Fibroblast of mammary gland (primary cell): Measurements from ENCODE around the gene GGACT.
A peak's percentile ranks its signal among the peaks of the same experiment; 100 is the strongest.

Experiments
- DNase-seq: peaks from one replicate; pipeline ENCODE4 v3.0.0-alpha.2; 2010; ENCODE audit warnings: low read depth
- H3K4me3 ChIP-seq: 2 replicates; pipeline ENCODE4 v1.5.1; 2011; ENCODE audit warnings: low read depth, mild to moderate bottlenecking, low read length, moderate library complexity; ENCODE audit not compliant: control insufficient read depth
- TF ChIP-seq, protein P1 (sequence below): conservative IDR thresholded peaks from 2 replicates; pipeline ENCODE4 v1.5.1; 2011; ENCODE audit warnings: low read depth, low read length, inconsistent platforms; ENCODE audit not compliant: control insufficient read depth, insufficient read depth

The GGACT gene

DNA sequence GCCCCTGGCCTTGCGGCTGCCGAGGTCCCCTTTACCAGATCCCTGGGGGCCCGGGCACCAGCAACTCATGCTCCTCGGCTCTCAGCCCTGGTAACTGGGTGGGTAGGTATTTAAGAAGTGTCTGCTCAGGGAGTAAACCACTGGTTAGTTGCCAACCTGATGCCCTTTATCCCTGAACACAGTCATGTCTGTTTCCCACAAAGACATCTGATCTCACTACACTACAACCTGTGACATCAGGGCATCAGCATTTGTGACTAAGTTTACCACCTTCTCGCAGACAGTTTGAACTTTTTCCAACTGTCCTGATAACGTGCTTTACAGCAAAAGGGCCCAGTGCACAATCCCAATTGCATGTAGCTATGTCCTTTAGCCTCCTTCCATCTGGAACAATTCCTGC lies 22.0 kb downstream of the GGACT start:
- H3K4me3 ChIP-seq = no peak overlapping the region
- DNase-seq = peak; percentile 38
- TF ChIP-seq, protein P1, sequence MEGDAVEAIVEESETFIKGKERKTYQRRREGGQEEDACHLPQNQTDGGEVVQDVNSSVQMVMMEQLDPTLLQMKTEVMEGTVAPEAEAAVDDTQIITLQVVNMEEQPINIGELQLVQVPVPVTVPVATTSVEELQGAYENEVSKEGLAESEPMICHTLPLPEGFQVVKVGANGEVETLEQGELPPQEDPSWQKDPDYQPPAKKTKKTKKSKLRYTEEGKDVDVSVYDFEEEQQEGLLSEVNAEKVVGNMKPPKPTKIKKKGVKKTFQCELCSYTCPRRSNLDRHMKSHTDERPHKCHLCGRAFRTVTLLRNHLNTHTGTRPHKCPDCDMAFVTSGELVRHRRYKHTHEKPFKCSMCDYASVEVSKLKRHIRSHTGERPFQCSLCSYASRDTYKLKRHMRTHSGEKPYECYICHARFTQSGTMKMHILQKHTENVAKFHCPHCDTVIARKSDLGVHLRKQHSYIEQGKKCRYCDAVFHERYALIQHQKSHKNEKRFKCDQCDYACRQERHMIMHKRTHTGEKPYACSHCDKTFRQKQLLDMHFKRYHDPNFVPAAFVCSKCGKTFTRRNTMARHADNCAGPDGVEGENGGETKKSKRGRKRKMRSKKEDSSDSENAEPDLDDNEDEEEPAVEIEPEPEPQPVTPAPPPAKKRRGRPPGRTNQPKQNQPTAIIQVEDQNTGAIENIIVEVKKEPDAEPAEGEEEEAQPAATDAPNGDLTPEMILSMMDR = no peak

DNA sequence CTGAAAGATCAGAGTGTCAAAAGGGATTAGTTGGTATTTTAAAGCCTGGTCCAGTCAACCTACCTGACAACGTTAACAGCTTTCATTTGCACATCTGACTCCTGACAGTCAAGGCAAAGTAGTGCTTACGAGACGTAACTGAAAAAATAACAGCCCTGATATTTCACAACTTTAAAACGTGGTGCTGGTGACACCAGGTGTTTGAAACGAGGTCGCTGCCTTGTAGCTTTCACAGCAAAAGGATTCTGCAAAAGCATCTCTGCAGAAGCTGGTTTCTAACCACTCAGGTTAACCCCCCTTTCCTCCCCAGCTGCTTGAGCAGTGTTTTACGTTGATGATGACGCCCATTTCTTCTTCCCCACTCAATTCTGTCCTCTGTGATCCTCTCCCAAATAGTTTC lies 23.3 kb downstream of the GGACT start:
- TF ChIP-seq, protein P1 = no peak
- no peak for DNase-seq
- no peak overlapping the region for H3K4me3 ChIP-seq

GRCh38 chr13:100564444-100565223 lies 24.0 kb downstream of the GGACT start:
- DNase-seq = no peak
- no peak overlapping the region for H3K4me3 ChIP-seq
- TF ChIP-seq, protein P1 = no peak

GRCh38 chr13:100563779-100564178 lies 24.8 kb downstream of the GGACT start:
- TF ChIP-seq, protein P1 = no peak
- DNase-seq = no peak
- no peak overlapping the region for H3K4me3 ChIP-seq

GRCh38 chr13:100561599-100562204 lies 26.9 kb downstream of the GGACT start:
- TF ChIP-seq, protein P1 = no peak
- DNase-seq = no peak

GRCh38 chr13:100561158-100561499 lies 27.5 kb downstream of the GGACT start:
- TF ChIP-seq, protein P1 = no peak
- no peak overlapping the region for H3K4me3 ChIP-seq
- DNase-seq = no peak

More at GRCh38 chr13:100561599-100562204, 26.9 kb downstream of the GGACT start:
- H3K4me3 ChIP-seq = no peak overlapping the region
